ENCODE results near the gene KLC3.
"Not testable (repeated sequence)": the region's sequence is repeated elsewhere in the genome, so short reads cannot be mapped to it uniquely, and the experiment has no call there.

The KLC3 gene

GRCh38 chr19:45321848-45322247 is 18.7 kb upstream of the KLC3 start:
- Histone ChIP-seq H3K4me3 (ENCODE audit: low read length) (no peak overlapping the region), H3K9ac (ENCODE audit: low read length) (no peak overlapping the region), H3K9me3 (ENCODE audit: control insufficient read depth, low read length) (no peaks in the 10 kb centered on the region), H3K36me3 (ENCODE audit: control insufficient read depth, insufficient read depth, low read length) (no peaks in the 10 kb centered on the region), H3K4me1 (ENCODE audit: control insufficient read depth, insufficient read depth, low read length) (peaks cover 10% of the 10 kb centered on the region), H3K27me3 (ENCODE audit: control insufficient read depth, insufficient read depth, low read length) (peaks cover 25% of the 10 kb centered on the region)

- Histone ChIP-seq H3K9ac (ENCODE audit: low read length) (no peak overlapping the region), H3K36me3 (ENCODE audit: control insufficient read depth, insufficient read depth, low read length) (no peaks in the 10 kb centered on the region), H3K4me3 (ENCODE audit: low read length) (no peak overlapping the region), H3K4me1 (ENCODE audit: control insufficient read depth, insufficient read depth, low read length) (peaks cover 10% of the 10 kb centered on the region), H3K9me3 (ENCODE audit: control insufficient read depth, low read length) (no peaks in the 10 kb centered on the region), H3K27me3 (ENCODE audit: control insufficient read depth, insufficient read depth, low read length) (peaks cover 25% of the 10 kb centered on the region)
Measured at GRCh38 chr19:45322311-45322710, 18.2 kb upstream of the KLC3 start.

GRCh38 chr19:45322744-45323281 is 17.7 kb upstream of the KLC3 start, which contains the start of gene CKM:
Gene CKM, minus strand, starts transcription at chr19:45322875. Its CDS starts 3,162 bp downstream, at chr19:45319713.
- Histone ChIP-seq H3K4me1 (ENCODE audit: control insufficient read depth, insufficient read depth, low read length) (peaks cover 10% of the 10 kb centered on the region), H3K9me3 (ENCODE audit: control insufficient read depth, low read length) (no peaks in the 10 kb centered on the region), H3K27me3 (ENCODE audit: control insufficient read depth, insufficient read depth, low read length) (peaks cover 25% of the 10 kb centered on the region), H3K9ac (ENCODE audit: low read length) (peak within 1 kb of the TSS; percentile 43), H3K36me3 (ENCODE audit: control insufficient read depth, insufficient read depth, low read length) (no peaks in the 10 kb centered on the region), H3K4me3 (ENCODE audit: low read length) (no peak within 1 kb of the TSS)

- no peak overlapping the region for H3K4me3 ChIP-seq (ENCODE audit: low read length)
Measured at GRCh38 chr19:45323671-45324081, 16.9 kb upstream of the KLC3 start.

GRCh38 chr19:45324349-45324907 is 16.1 kb upstream of the KLC3 start:
- Histone ChIP-seq H3K36me3 (ENCODE audit: control insufficient read depth, insufficient read depth, low read length) (no peaks in the 10 kb centered on the region), H3K4me3 (ENCODE audit: low read length) (no peak overlapping the region), H3K9me3 (ENCODE audit: control insufficient read depth, low read length) (no peaks in the 10 kb centered on the region), H3K4me1 (ENCODE audit: control insufficient read depth, insufficient read depth, low read length) (peaks cover 10% of the 10 kb centered on the region), H3K27me3 (ENCODE audit: control insufficient read depth, insufficient read depth, low read length) (peaks cover 25% of the 10 kb centered on the region), H3K9ac (ENCODE audit: low read length) (no peak overlapping the region)

More at GRCh38 chr19:45323671-45324081, 16.9 kb upstream of the KLC3 start:
- H3K9ac ChIP-seq (ENCODE audit: low read length): peak overlapping the region; percentile 43
- H3K4me1 ChIP-seq (ENCODE audit: control insufficient read depth, insufficient read depth, low read length): peaks cover 10% of the 10 kb centered on the region
- peaks cover 25% of the 10 kb centered on the region for H3K27me3 ChIP-seq (ENCODE audit: control insufficient read depth, insufficient read depth, low read length)
- H3K9me3 ChIP-seq (ENCODE audit: control insufficient read depth, low read length): no peaks in the 10 kb centered on the region
- no peaks in the 10 kb centered on the region for H3K36me3 ChIP-seq (ENCODE audit: control insufficient read depth, insufficient read depth, low read length)

GRCh38 chr19:45327404-45328143 is 13.0 kb upstream of the KLC3 start:
- H3K4me1 ChIP-seq (ENCODE audit: control insufficient read depth, insufficient read depth, low read length): peaks cover 10% of the 10 kb centered on the region
- H3K9ac ChIP-seq (ENCODE audit: low read length): no peak overlapping the region
- H3K36me3 ChIP-seq (ENCODE audit: control insufficient read depth, insufficient read depth, low read length): no peaks in the 10 kb centered on the region
- H3K27me3 ChIP-seq (ENCODE audit: control insufficient read depth, insufficient read depth, low read length): peaks cover 19% of the 10 kb centered on the region
- H3K9me3 ChIP-seq (ENCODE audit: control insufficient read depth, low read length): no peaks in the 10 kb centered on the region
- no peak overlapping the region for H3K4me3 ChIP-seq (ENCODE audit: low read length)

- Histone ChIP-seq H3K36me3 (ENCODE audit: control insufficient read depth, insufficient read depth, low read length) (no peaks in the 10 kb centered on the region), H3K4me1 (ENCODE audit: control insufficient read depth, insufficient read depth, low read length) (peaks cover 5% of the 10 kb centered on the region), H3K9ac (ENCODE audit: low read length) (no peak overlapping the region), H3K9me3 (ENCODE audit: control insufficient read depth, low read length) (no peaks in the 10 kb centered on the region), H3K27me3 (ENCODE audit: control insufficient read depth, insufficient read depth, low read length) (no peaks in the 10 kb centered on the region), H3K4me3 (ENCODE audit: low read length) (no peak overlapping the region)
Measured at GRCh38 chr19:45331411-45331810, 9.1 kb upstream of the KLC3 start.

- Histone ChIP-seq H3K27me3 (ENCODE audit: control insufficient read depth, insufficient read depth, low read length) (no peaks in the 10 kb centered on the region), H3K36me3 (ENCODE audit: control insufficient read depth, insufficient read depth, low read length) (no peaks in the 10 kb centered on the region), H3K9ac (ENCODE audit: low read length) (no peak overlapping the region), H3K4me1 (ENCODE audit: control insufficient read depth, insufficient read depth, low read length) (peaks cover 5% of the 10 kb centered on the region), H3K4me3 (ENCODE audit: low read length) (no peak overlapping the region), H3K9me3 (ENCODE audit: control insufficient read depth, low read length) (no peaks in the 10 kb centered on the region)
Measured at GRCh38 chr19:45333609-45334303, 6.8 kb upstream of the KLC3 start.

GRCh38 chr19:45334881-45335280 is 5.7 kb upstream of the KLC3 start:
- not testable (repeated sequence) for H3K36me3 ChIP-seq (ENCODE audit: control insufficient read depth, insufficient read depth, low read length); H3K27me3 ChIP-seq (ENCODE audit: control insufficient read depth, insufficient read depth, low read length); H3K9me3 ChIP-seq (ENCODE audit: control insufficient read depth, low read length); H3K9ac ChIP-seq (ENCODE audit: low read length); H3K4me3 ChIP-seq (ENCODE audit: low read length); H3K4me1 ChIP-seq (ENCODE audit: control insufficient read depth, insufficient read depth, low read length)

- no peak overlapping the region for H3K9ac ChIP-seq (ENCODE audit: low read length)
- H3K4me3 ChIP-seq (ENCODE audit: low read length): no peak overlapping the region
- H3K9me3 ChIP-seq (ENCODE audit: control insufficient read depth, low read length): no peaks in the 10 kb centered on the region
- no peaks in the 10 kb centered on the region for H3K36me3 ChIP-seq (ENCODE audit: control insufficient read depth, insufficient read depth, low read length)
- peaks cover 13% of the 10 kb centered on the region for H3K4me1 ChIP-seq (ENCODE audit: control insufficient read depth, insufficient read depth, low read length)
- peaks cover 10% of the 10 kb centered on the region for H3K27me3 ChIP-seq (ENCODE audit: control insufficient read depth, insufficient read depth, low read length)
Measured at GRCh38 chr19:45336696-45337251, 3.8 kb upstream of the KLC3 start.

- Histone ChIP-seq H3K4me3 (ENCODE audit: low read length) (no peak overlapping the region), H3K9ac (ENCODE audit: low read length) (no peak overlapping the region), H3K4me1 (ENCODE audit: control insufficient read depth, insufficient read depth, low read length) (peaks cover 13% of the 10 kb centered on the region), H3K36me3 (ENCODE audit: control insufficient read depth, insufficient read depth, low read length) (no peaks in the 10 kb centered on the region), H3K9me3 (ENCODE audit: control insufficient read depth, low read length) (no peaks in the 10 kb centered on the region), H3K27me3 (ENCODE audit: control insufficient read depth, insufficient read depth, low read length) (peaks cover 15% of the 10 kb centered on the region)
Measured at GRCh38 chr19:45339629-45340028, 921 bp upstream of the KLC3 start.

Measured in mucosa of stomach (tissue), 1 donor.